HepG2 (cell line): ENCODE data around the gene GPAM. TPM values are rescaled to one million over a fixed set of nuclear protein-coding genes. Genes with fewer than 3 reads are reported as not detected.
A peak's percentile ranks its signal among the peaks of the same experiment; 100 is the strongest.

ENCODE experiments used
- ATAC-seq: fragments of 200-7000 bp; cut with Tn5 transposase; 3 replicates; pipeline ENCODE4 v1.9.1; 2020; ENCODE audit warnings: mild to moderate bottlenecking, moderate library complexity
- BruUV-seq: library from RNA; stranded (reverse); fragments of 400-500 nt; replicated peaks from 2 replicates; lab custom pipeline; 2021; lab: Mats Ljungman, UMichigan
- CTCF ChIA-PET: fragments of 300-600 bp; formaldehyde crosslinking; extraction: SDS; loops from one replicate; lab custom pipeline; 2021; ENCODE audit warnings: low total read pairs, inconsistent platforms, low intra/inter-chr PET ratio; lab: Yijun Ruan, JAX
- POLR2A ChIA-PET: fragments of 350-600 bp; sonication (Branson Sonifier 250); formaldehyde crosslinking; loops from one replicate; lab custom pipeline; 2020; ENCODE audit warnings: antibody characterized with exemption, inconsistent platforms; lab: Yijun Ruan, JAX
- DNase-seq: peaks from one replicate; pipeline ENCODE4 v3.0.0-alpha.2; 2015; ENCODE audit warnings: low spot score
- FAIRE-seq: peaks from 3 replicates; lab custom pipeline; 2011; peaks lifted over from hg19 to GRCh38; lab: Jason Lieb, UNC
- H2AFZ ChIP-seq: one replicate; pipeline ENCODE4 v1.6.1; 2011; ENCODE audit warnings: low read length, inconsistent platforms
- H3K27ac ChIP-seq: fragments of 300-600 bp; 3 replicates; pipeline ENCODE4 v1.8.0; 2011; ENCODE audit warnings: mixed run types, mild to moderate bottlenecking, mixed read lengths, low read length, inconsistent platforms; ENCODE audit not compliant: insufficient read depth; ENCODE audit errors: extremely low read length
- H3K27me3 ChIP-seq, 2 experiments: fragments of 200-600 bp in 1 of 2; 2 replicates in 1 of 2; 3 replicates in 1 of 2; pipeline versions ENCODE4 v1.6.0 to v1.8.0; 2011; ENCODE audit warnings: low read length in 2 of 2, mild to moderate bottlenecking in 2 of 2, moderate library complexity in 2 of 2, inconsistent platforms in 1 of 2; ENCODE audit not compliant: insufficient read depth in 2 of 2, control insufficient read depth in 1 of 2
- H3K36me3 ChIP-seq, 2 experiments: fragments of 200-600 bp in 1 of 2; replicated peaks in 1 of 2; 2 replicates in 1 of 2; 3 replicates in 1 of 2; pipeline versions ENCODE4 v1.5.1 to v1.8.0; 2011; ENCODE audit warnings: low read length in 2 of 2, inconsistent platforms in 1 of 2; ENCODE audit not compliant: insufficient read depth in 2 of 2, control insufficient read depth in 1 of 2
- H3K4me1 ChIP-seq: 2 replicates; pipeline ENCODE4 v1.5.1; 2012; ENCODE audit warnings: low read length, inconsistent platforms; ENCODE audit not compliant: insufficient read depth
- H3K4me2 ChIP-seq: 2 replicates; pipeline ENCODE4 v1.6.0; 2011; ENCODE audit warnings: low read depth, low read length, inconsistent platforms
- H3K4me3 ChIP-seq, 3 experiments: fragments of 200-600 bp in 1 of 3; sonication (generic), shearing (Covaris generic) in 1 of 3; replicated peaks in 1 of 3; 2 replicates each; pipeline ENCODE4 v1.5.1; 2011 to 2016; ENCODE audit warnings: low read length in 3 of 3, inconsistent platforms in 2 of 3, low read depth in 2 of 3, mild to moderate bottlenecking in 2 of 3, control low read depth in 1 of 3, mixed read lengths in 1 of 3; ENCODE audit not compliant: insufficient read depth in 1 of 3
- H3K79me2 ChIP-seq: one replicate; pipeline ENCODE4 v1.6.1; 2011; ENCODE audit warnings: low read length, inconsistent platforms; ENCODE audit not compliant: insufficient read depth
- H3K9ac ChIP-seq: 2 replicates; pipeline ENCODE4 v1.6.0; 2011; ENCODE audit warnings: mild to moderate bottlenecking, low read depth, low read length, inconsistent platforms; ENCODE audit not compliant: insufficient read depth
- H3K9me3 ChIP-seq: 2 replicates; pipeline ENCODE4 v1.5.1; 2012; ENCODE audit warnings: mild to moderate bottlenecking, low read length
- H4K20me1 ChIP-seq: 2 replicates; pipeline ENCODE4 v1.6.0; 2011; ENCODE audit warnings: inconsistent platforms, mild to moderate bottlenecking, low read length, moderate library complexity; ENCODE audit not compliant: insufficient read depth
- E2F2 ChIP-seq: sonication (generic); formaldehyde crosslinking; IDR thresholded peaks from 2 replicates; pipeline ENCODE4 v1.4.0; 2020; ENCODE audit warnings: missing genetic modification reagents, borderline replicate concordance
- ELF1 ChIP-seq: sonication (generic); formaldehyde crosslinking; IDR thresholded peaks from 2 replicates; pipeline ENCODE4 v1.4.0; 2020; ENCODE audit warnings: missing genetic modification reagents
- FOXP1 ChIP-seq, 2 experiments: fragments of 450-650 bp in 1 of 2; IDR thresholded peaks; 2 replicates each; pipeline ENCODE4 v1.6.1; 2017 to 2018; ENCODE audit warnings: antibody characterized with exemption in 1 of 2
- GATAD2A ChIP-seq: IDR thresholded peaks from 2 replicates; pipeline ENCODE4 v1.6.1; 2016
- HNF4A ChIP-seq: sonication (generic); formaldehyde crosslinking; IDR thresholded peaks from 2 replicates; pipeline ENCODE4 v1.4.0; 2020; ENCODE audit warnings: missing genetic modification reagents
- MED1 ChIP-seq: sonication (generic); formaldehyde crosslinking; IDR thresholded peaks from 2 replicates; pipeline ENCODE4 v1.4.0; 2020; ENCODE audit warnings: missing genetic modification reagents
- SAP130 ChIP-seq: IDR thresholded peaks from 2 replicates; pipeline ENCODE4 v1.6.1; 2016; ENCODE audit warnings: low read depth
- SOX5 ChIP-seq: IDR thresholded peaks from 2 replicates; pipeline ENCODE4 v1.6.1; 2016; ENCODE audit warnings: borderline replicate concordance
- TCF7 ChIP-seq: sonication (generic); IDR thresholded peaks from 2 replicates; pipeline ENCODE4 v1.6.1; 2016; ENCODE audit warnings: antibody characterized with exemption, low read depth
- TEAD3 ChIP-seq: optimal IDR thresholded peaks from 2 replicates; pipeline ENCODE3; 2016; ENCODE audit warnings: borderline replicate concordance
- UBTF ChIP-seq: sonication (generic); formaldehyde crosslinking; IDR thresholded peaks from 2 replicates; pipeline ENCODE4 v1.4.0; 2020; ENCODE audit warnings: mild to moderate bottlenecking, missing genetic modification reagents
- ZMAT3 ChIP-seq: sonication (generic); formaldehyde crosslinking; conservative IDR thresholded peaks from 2 replicates; pipeline ENCODE4 v1.7.0; 2021; ENCODE audit warnings: missing genetic modification reagents
- WGBS: methylation state at CpG from one replicate; pipeline ENCODE4 v1.1.6; 2017; ENCODE audit warnings: low lambda C conversion rate; 5-methylcytosine and 5-hydroxymethylcytosine counted together
- in situ Hi-C: cut with HindIII; loops from 2 replicates; pipeline ENCODE4 v1.10.0; 2017; ENCODE audit warnings: low pct_unique_long_range_greater_than_20kb; ENCODE audit not compliant: extremely low pct_ligation_motif_present
- intact Hi-C: fragments of 100-400 bp; cut with micrococcal nuclease; formaldehyde crosslinking; loops from one replicate; pipeline ENCODE4 v1.10.0; 2022; ENCODE audit not compliant: unreplicated experiment
- polyA plus RNA-seq, 8 experiments: library from polyadenylated mRNA; depleted of rRNA in 3 of 8; stranded (reverse) in 7 of 8; unstranded in 1 of 8; fragments of >200 nt; fragmentation: Illumina TruSeq in 4 of 8; extraction: Trizol in 4 of 8; gene quantifications; 2 replicates each; pipeline versions ENCODE4 v1.2.1 to v1.2.3, GENCODE V29; 2011 to 2016; ENCODE audit warnings: low read depth in 4 of 8, missing spikeins in 1 of 8, mixed read lengths in 1 of 8; ENCODE audit not compliant: insufficient read depth in 1 of 8
- total RNA-seq, 5 experiments: library from RNA; depleted of rRNA; stranded (reverse); fragments of >200 nt; fragmentation: Illumina TruSeq; extraction: Trizol; gene quantifications; 2 replicates each; pipeline ENCODE4 v1.2.3, GENCODE V29; 2016; ENCODE audit warnings: low read depth in 1 of 5
- TF ChIP-seq, protein P1 (sequence below), 2 experiments: sonication (generic) in 1 of 2; formaldehyde crosslinking in 1 of 2; IDR thresholded peaks; 2 replicates each; pipeline versions ENCODE4 v1.4.0 to v1.6.1; 2018 to 2020; ENCODE audit warnings: missing genetic modification reagents in 2 of 2, borderline replicate concordance in 1 of 2, low read depth in 1 of 2, mild to moderate bottlenecking in 1 of 2, missing biosample characterization in 1 of 2
- TF ChIP-seq, protein P2 (sequence below): sonication (generic); formaldehyde crosslinking; IDR thresholded peaks from 2 replicates; pipeline ENCODE4 v1.5.0; 2020; ENCODE audit warnings: mild to moderate bottlenecking, low read depth, missing genetic modification reagents, borderline replicate concordance
- TF ChIP-seq, protein P3 (sequence below): IDR thresholded peaks from 2 replicates; pipeline ENCODE4 v1.6.1; 2018; ENCODE audit warnings: missing genetic modification reagents

Gene GPAM
- total and polyA plus RNA-seq, 2 of the 13 experiments (the other 11 are each of a cell fraction or from before 2014, with no cell fraction given) = 36.8 to 140 TPM

- TF ChIP-seq, protein P1, sequence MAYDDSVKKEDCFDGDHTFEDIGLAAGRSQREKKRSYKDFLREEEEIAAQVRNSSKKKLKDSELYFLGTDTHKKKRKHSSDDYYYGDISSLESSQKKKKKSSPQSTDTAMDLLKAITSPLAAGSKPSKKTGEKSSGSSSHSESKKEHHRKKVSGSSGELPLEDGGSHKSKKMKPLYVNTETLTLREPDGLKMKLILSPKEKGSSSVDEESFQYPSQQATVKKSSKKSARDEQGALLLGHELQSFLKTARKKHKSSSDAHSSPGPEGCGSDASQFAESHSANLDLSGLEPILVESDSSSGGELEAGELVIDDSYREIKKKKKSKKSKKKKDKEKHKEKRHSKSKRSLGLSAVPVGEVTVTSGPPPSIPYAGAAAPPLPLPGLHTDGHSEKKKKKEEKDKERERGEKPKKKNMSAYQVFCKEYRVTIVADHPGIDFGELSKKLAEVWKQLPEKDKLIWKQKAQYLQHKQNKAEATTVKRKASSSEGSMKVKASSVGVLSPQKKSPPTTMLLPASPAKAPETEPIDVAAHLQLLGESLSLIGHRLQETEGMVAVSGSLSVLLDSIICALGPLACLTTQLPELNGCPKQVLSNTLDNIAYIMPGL (CRISPR knock-in tag; IDR thresholded peaks at IDR 0.05; ENCODE audit: borderline replicate concordance in 1 of 2, low read depth in 1 of 2) = 0 out of 4 replicates have a peak, but pooled peaks of 1 of the 2 experiments have one; percentile 37
- TF ChIP-seq ZMAT3 = peak; percentile 48; the same call in 1 of the 2 replicates
- TF ChIP-seq, protein P2, sequence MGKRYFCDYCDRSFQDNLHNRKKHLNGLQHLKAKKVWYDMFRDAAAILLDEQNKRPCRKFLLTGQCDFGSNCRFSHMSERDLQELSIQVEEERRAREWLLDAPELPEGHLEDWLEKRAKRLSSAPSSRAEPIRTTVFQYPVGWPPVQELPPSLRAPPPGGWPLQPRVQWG (CRISPR knock-in tag) = no peak
- TF ChIP-seq, all 625 proteins: peak for 29
These were observed 41.5 kb upstream of the GPAM start (continued) for GRCh38 chr10:112224933-112225529.

- H3K27me3 ChIP-seq = no peaks in the 10 kb centered on the region; a peak in 1 of 5 replicates
- peak overlapping the region in 2 of 3 experiments; percentile 74 to 77; a peak in 3 of 6 replicates for H3K4me3 ChIP-seq
- H3K79me2 ChIP-seq = peaks cover 94% of the 10 kb centered on the region
- in situ Hi-C loops (no loop called here), intact Hi-C loops (no loop called here)
- 18% methylated on average over 2 of the region's 2 CpGs for WGBS
- FAIRE-seq = peak; percentile 90
- POLR2A ChIA-PET = interaction anchor here (0.7 to 7.8 kb wide), 14 partner anchors 8 to 141 kb away, joined by 3 to 189 read pairs (median 8); no protein-coding TSS in a partner anchor
- CTCF ChIA-PET = no interaction called here
- peak; percentile 15; the same call in 2 of the 3 replicates for ATAC-seq
- H4K20me1 ChIP-seq = 0 out of 2 replicates have a peak, but pooled peaks cover 5% of the 10 kb centered on the region
- H3K36me3 ChIP-seq = peaks cover 18 to 40% of the 10 kb centered on the region in 2 experiments
- DNase-seq = peak; percentile 80
- no TSS peak for BruUV-seq
- peak overlapping the region; percentile 99 for H3K4me2 ChIP-seq
- H3K9me3 ChIP-seq = peaks cover 9% of the 10 kb centered on the region; the same call in 1 of the 2 replicates
- peak overlapping the region; percentile 39; the same call in 1 of the 2 replicates for H3K9ac ChIP-seq
- H3K4me1 ChIP-seq = peaks cover 98% of the 10 kb centered on the region
- H2AFZ ChIP-seq = no peak overlapping the region
- H3K27ac ChIP-seq = peak overlapping the region; percentile 93
- 0 out of 2 replicates have a peak, but pooled peaks have one; percentile 14 for TF ChIP-seq UBTF
- peak; percentile 72 for TF ChIP-seq HNF4A (CRISPR knock-in tag)
- peak; percentile 56; the same call in 1 of the 2 replicates for TF ChIP-seq GATAD2A (CRISPR knock-in tag)
- TF ChIP-seq SAP130 = peak; percentile 61; the same call in 1 of the 2 replicates
- peak; percentile 37; the same call in 1 of the 2 replicates for TF ChIP-seq SOX5 (CRISPR knock-in tag)
- TF ChIP-seq FOXP1 (IDR thresholded peaks at IDR 0.05) = no peak
- peak; percentile 25; the same call in 1 of the 2 replicates for TF ChIP-seq FOXP1 (CRISPR knock-in tag; IDR thresholded peaks at IDR 0.05)
- TF ChIP-seq, protein P3, sequence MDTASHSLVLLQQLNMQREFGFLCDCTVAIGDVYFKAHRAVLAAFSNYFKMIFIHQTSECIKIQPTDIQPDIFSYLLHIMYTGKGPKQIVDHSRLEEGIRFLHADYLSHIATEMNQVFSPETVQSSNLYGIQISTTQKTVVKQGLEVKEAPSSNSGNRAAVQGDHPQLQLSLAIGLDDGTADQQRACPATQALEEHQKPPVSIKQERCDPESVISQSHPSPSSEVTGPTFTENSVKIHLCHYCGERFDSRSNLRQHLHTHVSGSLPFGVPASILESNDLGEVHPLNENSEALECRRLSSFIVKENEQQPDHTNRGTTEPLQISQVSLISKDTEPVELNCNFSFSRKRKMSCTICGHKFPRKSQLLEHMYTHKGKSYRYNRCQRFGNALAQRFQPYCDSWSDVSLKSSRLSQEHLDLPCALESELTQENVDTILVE (CRISPR knock-in tag) = 0 out of 2 replicates have a peak, but pooled peaks have one; percentile 22
- TF ChIP-seq ELF1 (CRISPR knock-in tag) = peak; percentile 43; the same call in 1 of the 2 replicates
- 0 out of 2 replicates have a peak, but pooled peaks have one; percentile 38 for TF ChIP-seq TCF7
- TF ChIP-seq MED1 (CRISPR knock-in tag) = peak; percentile 76
- peak; percentile 43 for TF ChIP-seq TEAD3 (CRISPR knock-in tag)
- no peak for TF ChIP-seq E2F2
These were observed 40.2 kb upstream of the GPAM start for GRCh38 chr10:112223725-112224124.
